Measurements from ENCODE around the gene CUEDC1.
"Not testable (repeated sequence)": the region's sequence is repeated elsewhere in the genome, so short reads cannot be mapped to it uniquely, and the experiment has no call there.

Gene CUEDC1

GRCh38 chr17:57941384-57942370, 13.5 kb downstream of the CUEDC1 start:
- H3K4me3 ChIP-seq (ENCODE audit: low read depth, low read length) = no peak overlapping the region

GRCh38 chr17:57940653-57941329, 14.4 kb downstream of the CUEDC1 start:
- no peak overlapping the region for H3K4me3 ChIP-seq (ENCODE audit: low read depth, low read length)

GRCh38 chr17:57940231-57940630, 15.0 kb downstream of the CUEDC1 start:
- no peak overlapping the region for H3K4me3 ChIP-seq (ENCODE audit: low read depth, low read length)

GRCh38 chr17:57939797-57940196, 15.4 kb downstream of the CUEDC1 start:
- H3K4me3 ChIP-seq (ENCODE audit: low read depth, low read length) = no peak overlapping the region

- no peak overlapping the region for H3K4me3 ChIP-seq (ENCODE audit: low read depth, low read length)
These were observed 17.1 kb downstream of the CUEDC1 start for GRCh38 chr17:57938061-57938502.

- H3K4me3 ChIP-seq (ENCODE audit: low read depth, low read length) = no peak overlapping the region
These were observed 17.7 kb downstream of the CUEDC1 start for GRCh38 chr17:57937492-57937891.

GRCh38 chr17:57935833-57936807, 19.1 kb downstream of the CUEDC1 start:
- no peak overlapping the region for H3K4me3 ChIP-seq (ENCODE audit: low read depth, low read length)

- H3K4me3 ChIP-seq (ENCODE audit: low read depth, low read length) = no peak overlapping the region
These were observed 23.6 kb downstream of the CUEDC1 start for GRCh38 chr17:57931488-57932137.

GRCh38 chr17:57930239-57930638, 25.0 kb downstream of the CUEDC1 start:
- H3K4me3 ChIP-seq (ENCODE audit: low read depth, low read length) = no peak overlapping the region

GRCh38 chr17:57929386-57929785, 25.8 kb downstream of the CUEDC1 start:
- no peak overlapping the region for H3K4me3 ChIP-seq (ENCODE audit: low read depth, low read length)

GRCh38 chr17:57928928-57929327, 26.3 kb downstream of the CUEDC1 start:
- H3K4me3 ChIP-seq (ENCODE audit: low read depth, low read length) = no peak overlapping the region

- no peak overlapping the region for H3K4me3 ChIP-seq (ENCODE audit: low read depth, low read length)
These were observed 28.0 kb downstream of the CUEDC1 start for GRCh38 chr17:57927048-57927723.

GRCh38 chr17:57926723-57927047, 28.5 kb downstream of the CUEDC1 start:
- H3K4me3 ChIP-seq (ENCODE audit: low read depth, low read length) = no peak overlapping the region

- H3K4me3 ChIP-seq (ENCODE audit: low read depth, low read length) = no peak overlapping the region
These were observed 29.7 kb downstream of the CUEDC1 start for GRCh38 chr17:57925361-57925990.

- no peak overlapping the region for H3K4me3 ChIP-seq (ENCODE audit: low read depth, low read length)
These were observed 30.5 kb downstream of the CUEDC1 start for GRCh38 chr17:57924677-57925076.

- H3K4me3 ChIP-seq (ENCODE audit: low read depth, low read length) = no peak overlapping the region
These were observed 31.9 kb downstream of the CUEDC1 start for GRCh38 chr17:57923182-57923872.

- not testable (repeated sequence) for H3K4me3 ChIP-seq (ENCODE audit: low read depth, low read length)
These were observed 32.5 kb downstream of the CUEDC1 start for GRCh38 chr17:57922745-57923144.

- no peak overlapping the region for H3K4me3 ChIP-seq (ENCODE audit: low read depth, low read length)
These were observed 34.1 kb downstream of the CUEDC1 start for GRCh38 chr17:57920916-57921703.

All from iPS-11a (cell line).